Stimulated activated CD8-positive, alpha-beta memory T cell treated with anti-CD3 and anti-CD28 coated beads, Interleukin-12 subunit alpha, Interleukin-12 subunit beta, amount 100 ng/mL, for 24 hours (primary cell): ENCODE measurements around the gene KRT25.
"Not testable (repeated sequence)": the region's sequence is repeated elsewhere in the genome, so short reads cannot be mapped to it uniquely, and the experiment has no call there.

Experiments
- DNase-seq: peaks from one replicate; pipeline ENCODE4 v3.0.0-alpha.2; 2020; ENCODE audit errors: extremely low read depth

The KRT25 gene

GRCh38 chr17:40753804-40754203 is 1.3 kb downstream of the KRT25 start:
- DNase-seq = no peak

- DNase-seq = no peak
Observed at GRCh38 chr17:40751065-40751464, 4.1 kb downstream of the KRT25 start.

- DNase-seq = no peak
Observed at GRCh38 chr17:40750391-40750790, 4.7 kb downstream of the KRT25 start.

- DNase-seq = not testable (repeated sequence)
Observed at GRCh38 chr17:40748666-40749065, 6.5 kb downstream of the KRT25 start.

GRCh38 chr17:40738553-40738952 is 16.6 kb downstream of the KRT25 start:
- no peak for DNase-seq

GRCh38 chr17:40735016-40735415 is 20.1 kb downstream of the KRT25 start:
- DNase-seq = no peak

- DNase-seq = no peak
Observed at GRCh38 chr17:40734018-40734417, 21.1 kb downstream of the KRT25 start.

- DNase-seq = no peak
Observed at GRCh38 chr17:40730970-40731369, 24.2 kb downstream of the KRT25 start.

- DNase-seq = no peak
Observed at GRCh38 chr17:40727447-40728231, 27.5 kb downstream of the KRT25 start.

GRCh38 chr17:40726919-40727318 is 28.2 kb downstream of the KRT25 start:
- no peak for DNase-seq

- DNase-seq = no peak
Observed at GRCh38 chr17:40724656-40725055, 30.5 kb downstream of the KRT25 start.

GRCh38 chr17:40722241-40722640 is 32.9 kb downstream of the KRT25 start:
- no peak for DNase-seq

- no peak for DNase-seq
Observed at GRCh38 chr17:40720899-40721298, 34.2 kb downstream of the KRT25 start.

GRCh38 chr17:40718930-40719329 is 36.2 kb downstream of the KRT25 start:
- no peak for DNase-seq

- no peak for DNase-seq
Observed at GRCh38 chr17:40717776-40718175, 37.4 kb downstream of the KRT25 start.

GRCh38 chr17:40714473-40714872 is 40.7 kb downstream of the KRT25 start:
- no peak for DNase-seq

GRCh38 chr17:40707745-40708144 is 47.4 kb downstream of the KRT25 start:
- DNase-seq = no peak

GRCh38 chr17:40705584-40705983 is 49.5 kb downstream of the KRT25 start:
- no peak for DNase-seq

GRCh38 chr17:40703652-40704051 is 51.5 kb downstream of the KRT25 start, which contains the start of gene KRT24:
TSS of gene KRT24 (minus strand) at chr17:40703752. CDS start at chr17:40703693, 59 bp downstream.
- no peak for DNase-seq

GRCh38 chr17:40702271-40702670 is 52.9 kb downstream of the KRT25 start:
- no peak for DNase-seq

GRCh38 chr17:40699853-40700252 is 55.3 kb downstream of the KRT25 start:
- no peak for DNase-seq

- no peak for DNase-seq
Observed at GRCh38 chr17:40699371-40699770, 55.8 kb downstream of the KRT25 start.
